ENCODE results near the gene COL4A2.

The COL4A2 gene

DNA sequence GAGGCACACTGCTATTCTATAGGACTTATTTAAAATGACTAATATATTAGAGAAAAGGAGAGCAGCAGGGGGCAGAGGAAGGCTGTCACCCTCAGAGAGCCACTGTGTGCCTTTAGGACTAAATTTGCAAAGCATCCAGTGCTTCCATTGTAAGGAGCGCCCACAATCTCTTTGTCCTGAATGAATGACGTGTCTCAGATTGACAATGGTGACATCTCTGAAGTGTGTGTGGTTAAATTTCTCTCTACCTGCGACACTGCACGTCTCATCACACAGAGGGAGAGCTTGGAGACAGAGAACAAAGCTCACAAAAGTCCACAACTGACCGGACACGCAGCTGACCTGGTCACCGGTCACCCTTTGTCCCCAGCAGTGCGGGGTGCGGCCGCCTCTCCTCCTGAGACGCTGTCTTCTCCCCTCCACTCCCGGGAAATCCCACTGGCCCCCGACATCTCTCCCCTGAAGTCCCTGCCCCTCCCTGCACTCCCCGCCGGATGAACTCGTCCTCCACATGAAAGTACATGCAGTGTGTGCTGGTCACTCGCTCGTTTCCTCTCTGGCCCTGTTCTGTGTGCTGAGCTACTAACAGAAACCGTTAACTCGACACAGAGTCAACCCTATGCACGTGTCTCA is 147.3 kb downstream of the COL4A2 start:
- no peak for DNase-seq

- DNase-seq, result no peak
Measured at GRCh38 chr13:110454956-110455355, 147.9 kb downstream of the COL4A2 start.

GRCh38 chr13:110455444-110455843 is 148.4 kb downstream of the COL4A2 start:
- no peak for DNase-seq

GRCh38 chr13:110455941-110456340 is 148.9 kb downstream of the COL4A2 start:
- DNase-seq, result peak in 46 of 51 donors; percentile 8 to 81 (median 56)

DNA sequence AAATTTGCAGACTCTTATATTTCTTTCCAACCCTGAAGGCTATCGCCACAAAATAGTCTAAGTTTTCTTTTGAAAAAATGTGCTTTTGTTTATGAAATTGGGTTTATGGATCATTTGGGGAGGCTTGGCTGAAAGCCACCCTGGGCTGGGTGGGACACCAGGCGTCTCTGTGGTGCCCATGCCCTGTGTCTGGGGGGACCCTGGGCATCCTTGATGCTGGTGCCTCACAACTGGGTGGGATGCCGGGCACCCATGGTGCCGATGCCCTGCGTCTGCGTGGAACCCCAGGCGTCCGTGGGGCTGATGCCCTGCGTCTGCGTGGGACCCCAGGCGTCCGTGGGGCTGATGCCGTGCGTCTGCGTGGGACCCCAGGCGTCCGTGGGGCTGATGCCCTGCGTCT is 149.5 kb downstream of the COL4A2 start:
- DNase-seq, result no peak

DNA sequence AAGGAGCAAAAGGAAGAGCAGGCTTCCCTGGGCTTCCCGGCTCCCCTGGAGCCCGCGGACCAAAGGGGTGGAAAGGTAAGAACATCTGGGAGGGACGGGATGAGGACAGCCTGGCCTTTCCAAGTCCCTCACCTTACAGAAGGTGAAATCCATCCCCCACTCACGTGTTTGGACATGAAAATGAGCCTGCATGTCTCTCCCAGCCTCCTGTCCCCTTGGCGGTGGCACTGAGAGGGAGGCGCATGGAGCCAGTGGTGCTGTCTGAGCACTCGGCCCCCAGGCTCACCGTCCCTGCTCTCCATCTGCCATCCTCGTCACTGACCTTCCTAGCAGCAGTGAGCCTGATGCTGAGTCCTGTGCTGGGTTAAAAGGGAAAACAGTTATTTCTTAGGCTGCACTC is 150.3 kb downstream of the COL4A2 start:
- no peak for DNase-seq

DNA sequence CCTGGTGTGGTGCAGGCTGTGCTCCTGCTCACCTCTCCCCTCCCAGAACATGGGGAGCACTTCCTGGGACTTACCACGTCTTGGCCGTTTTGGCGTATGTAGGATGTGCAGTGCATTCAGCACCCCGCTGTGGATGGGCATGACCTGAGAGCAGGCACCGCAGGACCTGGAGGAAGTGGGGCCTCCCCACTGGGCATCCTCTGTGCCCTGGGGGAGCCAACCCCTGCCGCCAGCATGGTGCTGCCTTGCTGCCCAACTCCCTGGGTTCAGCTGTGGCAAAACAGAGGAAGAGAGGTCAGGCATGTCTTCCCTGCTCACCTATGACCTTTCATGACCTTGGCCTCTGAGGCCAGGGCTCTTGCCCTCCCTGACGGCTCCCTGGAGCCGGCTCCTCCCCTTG is 150.9 kb downstream of the COL4A2 start:
- no peak for DNase-seq

DNA sequence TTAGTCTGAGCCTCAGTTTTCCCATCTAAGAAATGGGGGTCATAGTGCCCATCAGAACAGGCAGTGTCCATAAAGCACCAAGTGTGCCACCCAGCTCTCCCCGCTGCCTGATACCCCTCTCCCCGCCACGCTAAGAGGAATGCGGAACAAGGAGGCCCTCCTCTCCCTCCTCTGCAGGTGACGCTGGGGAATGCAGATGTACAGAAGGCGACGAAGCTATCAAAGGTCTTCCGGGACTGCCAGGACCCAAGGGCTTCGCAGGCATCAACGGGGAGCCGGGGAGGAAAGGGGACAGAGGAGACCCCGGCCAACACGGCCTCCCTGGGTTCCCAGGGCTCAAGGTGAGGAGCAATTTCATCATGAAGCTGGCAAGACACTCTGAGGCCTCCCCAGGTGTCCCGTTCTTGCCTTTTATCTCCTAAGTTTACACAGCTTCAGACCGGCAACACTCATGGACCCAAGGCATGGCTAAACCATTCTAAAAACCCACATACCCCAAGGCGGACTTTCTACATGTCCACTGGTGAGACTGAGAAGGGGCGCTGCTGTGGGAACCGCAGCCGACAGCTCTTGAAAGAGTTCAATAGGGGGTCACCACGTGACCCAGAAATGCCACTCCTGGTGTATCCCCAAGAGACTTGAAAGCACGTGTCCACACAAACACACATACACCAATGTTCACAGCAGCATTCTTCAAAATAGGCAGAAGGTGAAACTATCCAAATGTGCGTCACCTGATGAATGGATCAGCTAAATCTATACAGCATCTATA is 151.7 kb downstream of the COL4A2 start:
- no peak for DNase-seq

DNA sequence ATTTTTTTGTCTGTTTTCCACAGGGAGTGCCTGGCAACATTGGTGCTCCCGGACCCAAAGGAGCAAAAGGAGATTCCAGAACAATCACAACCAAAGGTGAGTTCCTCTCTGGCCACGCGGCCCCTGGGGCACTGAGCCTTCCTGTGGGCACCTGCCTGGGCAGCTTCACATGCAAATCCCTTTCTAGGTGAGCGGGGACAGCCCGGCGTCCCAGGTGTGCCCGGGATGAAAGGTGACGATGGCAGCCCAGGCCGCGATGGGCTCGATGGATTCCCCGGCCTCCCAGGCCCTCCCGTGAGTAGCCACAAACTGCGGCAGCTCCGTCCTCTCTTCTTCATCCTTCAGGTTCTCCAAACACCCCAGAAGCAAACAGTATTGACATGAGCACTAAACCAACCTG is 155.0 kb downstream of the COL4A2 start:
- DNase-seq, result no peak

GRCh38 chr13:110463156-110463555 is 156.1 kb downstream of the COL4A2 start:
- DNase-seq, result no peak

DNA sequence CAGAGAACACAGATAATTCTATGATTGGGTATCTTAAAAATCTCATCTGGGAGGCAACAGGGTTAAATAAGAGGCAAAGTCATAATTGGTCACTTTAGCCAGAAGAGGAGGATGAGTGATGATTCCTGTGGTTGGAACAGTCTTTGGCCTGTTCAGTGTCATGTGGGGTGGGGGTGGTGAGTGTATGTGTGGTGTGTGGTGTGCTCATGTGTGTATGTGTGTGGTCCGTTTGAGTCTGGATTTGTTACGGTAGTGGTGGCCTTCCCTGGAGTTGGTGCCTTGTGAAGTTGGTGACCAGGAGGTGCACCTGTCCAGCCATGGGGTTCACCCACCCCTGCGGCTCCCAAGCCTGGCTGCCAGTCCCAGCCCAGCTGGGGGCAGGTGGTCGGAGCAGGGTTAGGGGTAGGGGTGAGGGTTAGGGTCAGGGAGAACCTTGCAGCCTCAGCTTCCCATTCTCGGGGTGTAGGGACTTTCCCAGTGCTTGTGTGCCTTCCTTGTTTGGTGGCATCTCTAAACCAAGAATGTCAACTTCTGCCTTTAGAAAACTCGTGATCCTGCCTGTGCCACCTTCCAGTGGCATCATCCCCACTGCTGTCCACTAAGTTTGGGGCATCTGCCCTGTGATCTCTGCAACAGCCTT is 156.9 kb downstream of the COL4A2 start:
- peak in 1 of 51 donors; percentile 32 for DNase-seq

GRCh38 chr13:110464556-110465333 is 157.7 kb downstream of the COL4A2 start:
- DNase-seq, result peak in 3 of 51 donors; percentile 9 to 36 (median 31)

DNA sequence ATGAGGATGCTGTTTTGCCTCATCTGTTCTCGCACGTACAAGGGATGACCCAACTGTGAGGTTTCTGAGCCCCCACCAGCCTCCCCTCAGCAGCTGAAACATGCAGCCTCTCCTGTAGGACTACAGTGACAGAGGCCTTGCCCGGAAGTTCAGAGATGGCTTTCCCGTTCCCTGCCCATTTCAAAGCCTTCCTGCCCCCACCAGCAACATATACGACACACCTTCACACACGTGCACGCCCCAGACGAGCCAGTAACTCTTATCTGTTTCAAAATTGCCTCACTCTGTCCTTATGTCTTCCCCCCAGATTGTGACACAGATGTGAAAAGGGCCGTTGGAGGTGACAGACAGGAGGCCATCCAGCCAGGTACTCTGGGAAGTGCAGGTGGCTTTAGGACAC is 158.6 kb downstream of the COL4A2 start:
- no peak for DNase-seq

DNA sequence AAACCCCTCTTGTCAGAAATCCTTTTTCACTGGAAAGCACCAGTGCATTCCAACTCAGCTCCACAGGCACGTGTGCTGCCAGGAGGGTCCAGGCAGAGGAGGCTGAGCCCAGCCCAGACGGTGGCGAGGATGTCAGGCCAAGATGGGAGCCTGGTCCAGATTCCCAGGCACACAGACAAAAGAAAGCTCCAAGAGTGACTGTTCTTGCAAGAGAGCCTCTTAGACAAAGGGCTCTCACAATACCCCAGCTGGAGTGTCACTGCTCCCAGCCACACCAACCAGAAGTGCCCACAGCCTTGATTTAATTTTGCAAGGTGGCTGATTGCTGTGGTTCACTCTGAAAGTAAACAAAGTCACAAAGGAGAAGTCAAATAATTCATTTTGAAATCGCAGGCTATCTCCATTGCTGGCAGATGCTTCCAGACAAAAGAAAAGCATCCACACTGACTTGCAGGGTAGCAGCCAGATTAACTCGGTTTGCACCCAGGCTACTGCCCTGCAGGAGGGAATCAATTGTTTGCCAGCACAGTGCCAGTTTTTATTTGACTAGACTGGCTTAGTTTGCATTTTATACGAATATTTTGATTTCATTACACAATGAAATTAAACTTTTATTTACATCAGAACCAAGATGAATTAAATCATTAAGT is 159.3 kb downstream of the COL4A2 start:
- no peak for DNase-seq

- DNase-seq, result no peak
Measured at GRCh38 chr13:110467516-110468110, 160.5 kb downstream of the COL4A2 start.

DNA sequence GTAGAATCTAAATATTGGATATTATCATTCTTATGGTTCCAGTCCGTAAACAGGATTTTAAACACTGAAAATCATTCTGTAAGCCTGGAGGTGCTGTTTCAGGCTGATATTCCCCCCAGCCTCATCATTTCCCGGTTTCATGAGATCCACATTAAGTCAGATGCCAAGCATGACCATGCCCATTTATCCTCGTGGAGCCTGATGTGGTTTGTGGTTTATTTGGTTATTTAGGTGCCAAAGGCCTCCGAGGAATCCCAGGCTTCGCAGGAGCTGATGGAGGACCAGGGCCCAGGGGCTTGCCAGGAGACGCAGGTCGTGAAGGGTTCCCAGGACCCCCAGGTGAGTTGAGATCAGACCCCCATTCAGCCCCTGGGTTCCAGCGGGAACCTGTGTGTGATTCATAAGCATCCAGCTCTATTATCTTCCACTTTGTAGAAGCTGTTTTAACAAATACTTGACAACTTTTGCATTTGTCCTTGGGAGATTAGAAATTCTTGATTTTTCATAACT is 162.0 kb downstream of the COL4A2 start:
- no peak for DNase-seq

GRCh38 chr13:110469597-110469996 is 162.5 kb downstream of the COL4A2 start:
- DNase-seq, result no peak

DNA sequence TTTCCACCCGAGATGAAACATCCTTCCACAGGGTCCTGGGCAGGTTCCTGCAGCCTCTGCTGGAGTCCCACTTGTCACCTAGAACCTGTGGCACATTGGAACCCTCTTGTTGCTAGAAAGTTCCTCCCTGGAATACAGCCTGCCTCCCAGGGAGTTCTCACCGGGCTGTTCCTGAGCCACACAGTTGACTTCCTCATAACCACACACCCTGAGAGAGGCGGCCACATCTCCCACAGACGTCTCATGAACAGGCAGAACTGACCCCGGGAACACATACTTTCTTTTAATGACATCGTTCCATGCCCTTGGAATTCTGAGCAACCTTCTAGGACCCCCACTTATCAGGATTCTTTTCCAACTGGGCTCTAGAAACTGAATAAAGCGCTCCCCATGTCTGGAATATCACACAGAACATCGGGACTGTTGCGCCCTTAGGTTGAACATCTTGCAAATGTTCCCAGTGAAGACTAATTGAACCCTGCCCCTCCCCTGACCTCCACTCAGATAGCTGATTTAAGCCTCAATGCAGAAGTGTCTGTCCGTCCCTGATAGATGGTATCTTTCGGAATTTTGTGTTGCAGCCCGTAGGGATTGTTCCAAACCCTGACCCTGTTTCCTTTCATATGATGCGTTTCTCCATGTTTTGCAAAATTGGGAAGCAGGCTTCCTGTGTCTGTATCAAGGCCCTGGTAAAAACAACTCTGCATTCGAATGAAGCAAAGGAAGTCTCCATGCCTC is 163.4 kb downstream of the COL4A2 start:
- DNase-seq, result no peak

GRCh38 chr13:110471156-110471832 is 164.2 kb downstream of the COL4A2 start:
- no peak for DNase-seq

DNA sequence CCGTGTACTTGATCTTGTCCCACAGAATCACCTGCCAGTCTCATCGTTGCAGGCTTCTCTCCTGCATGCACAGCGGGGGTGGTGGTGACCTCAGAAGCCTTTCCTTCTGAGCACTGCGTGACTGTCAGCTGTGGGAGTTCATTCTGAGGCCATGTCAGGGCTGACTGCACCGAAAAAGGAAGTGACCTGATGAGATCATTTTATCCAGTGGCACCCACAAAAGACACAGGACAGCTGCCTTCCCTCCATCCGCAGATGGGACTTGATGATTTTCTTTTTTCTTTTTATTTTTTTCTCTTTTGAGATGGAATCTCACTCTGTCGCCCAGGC is 164.7 kb downstream of the COL4A2 start:
- peak in 16 of 51 donors; percentile 5 to 55 (median 24) for DNase-seq
